Loucy (cell line): ENCODE data around the gene KCNIP3.

Source experiments
- H2AFZ ChIP-seq: fragments of 200-600 bp; sonication (generic); 2 replicates; pipeline ENCODE4 v1.6.0; 2016; ENCODE audit warnings: antibody characterized with exemption, mild to moderate bottlenecking, low read length, moderate library complexity
- H3F3A ChIP-seq: fragments of 200-600 bp; 2 replicates; pipeline ENCODE4 v1.6.0; 2016; ENCODE audit warnings: antibody characterized with exemption, low read depth, mild to moderate bottlenecking
- H3K27me3 ChIP-seq: fragments of 200-600 bp; sonication (generic); 2 replicates; pipeline ENCODE4 v1.6.1; 2014; ENCODE audit warnings: low read length, mild to moderate bottlenecking; ENCODE audit not compliant: insufficient read depth, poor library complexity, severe bottlenecking
- H3K36me3 ChIP-seq: fragments of 200-600 bp; sonication (generic); 2 replicates; pipeline ENCODE4 v1.6.1; 2016; ENCODE audit warnings: low read length; ENCODE audit not compliant: insufficient read depth
- H3K4me1 ChIP-seq: fragments of 200-600 bp; sonication (generic); 2 replicates; pipeline ENCODE4 v1.5.1; 2014; ENCODE audit warnings: low read length, mild to moderate bottlenecking; ENCODE audit not compliant: insufficient read depth, poor library complexity, severe bottlenecking
- H3K4me2 ChIP-seq: fragments of 200-600 bp; sonication (generic); 2 replicates; pipeline ENCODE4 v1.6.0; 2014; ENCODE audit warnings: antibody characterized with exemption, low read length, low read depth, mild to moderate bottlenecking; ENCODE audit not compliant: poor library complexity, severe bottlenecking
- H3K4me3 ChIP-seq: fragments of 200-600 bp; sonication (generic); 2 replicates; pipeline ENCODE4 v1.5.1; 2014; ENCODE audit warnings: low read length, mild to moderate bottlenecking, mixed read lengths; ENCODE audit not compliant: poor library complexity, severe bottlenecking
- H3K79me2 ChIP-seq: fragments of 200-600 bp; sonication (generic); 2 replicates; pipeline ENCODE4 v1.6.1; 2014; ENCODE audit warnings: low read length; ENCODE audit not compliant: insufficient read depth
- H3K9ac ChIP-seq: fragments of 200-600 bp; sonication (generic); 2 replicates; pipeline ENCODE4 v1.6.0; 2014; ENCODE audit warnings: mild to moderate bottlenecking, low read depth, low read length, moderate library complexity; ENCODE audit not compliant: poor library complexity, severe bottlenecking
- H3K9me2 ChIP-seq: fragments of 200-600 bp; sonication (generic); replicated peaks from 2 replicates; pipeline ENCODE4 v1.6.1; 2016; ENCODE audit warnings: low read depth, low read length, mixed read lengths
- H3K9me3 ChIP-seq: fragments of 200-600 bp; sonication (generic); 2 replicates; pipeline ENCODE4 v1.6.1; 2014; ENCODE audit warnings: mild to moderate bottlenecking, antibody characterized with exemption, low read length, low read depth; ENCODE audit not compliant: insufficient read depth
- H4K20me1 ChIP-seq: fragments of 200-600 bp; sonication (generic); 2 replicates; pipeline ENCODE4 v1.6.0; 2014; ENCODE audit warnings: antibody characterized with exemption, low read length, mild to moderate bottlenecking; ENCODE audit not compliant: insufficient read depth, poor library complexity, severe bottlenecking
- CTCF ChIP-seq: fragments of 200-600 bp; sonication (generic); conservative IDR thresholded peaks from 2 replicates; pipeline ENCODE4 v1.5.1; 2014; ENCODE audit warnings: mild to moderate bottlenecking, antibody characterized with exemption, low read length
- EZH2phosphoT487 ChIP-seq: fragments of 200-600 bp; IDR thresholded peaks from 2 replicates; pipeline ENCODE4 v1.6.1; 2018; ENCODE audit warnings: antibody characterized with exemption, mild to moderate bottlenecking, moderate library complexity, borderline replicate concordance

Gene KCNIP3

GRCh38 chr2:95386031-95386430 lies 88.9 kb downstream of the KCNIP3 start:
- TF ChIP-seq CTCF (no peak), EZH2phosphoT487 (no peak)
- no peaks in the 10 kb centered on the region for H3F3A ChIP-seq
- no peak overlapping the region for H3K4me3 ChIP-seq
- H3K4me2 ChIP-seq, result no peak overlapping the region
- no peaks in the 10 kb centered on the region for H3K4me1 ChIP-seq
- H3K9me2 ChIP-seq, result no peaks in the 10 kb centered on the region
- no peaks in the 10 kb centered on the region for H4K20me1 ChIP-seq
- H3K36me3 ChIP-seq, result no peaks in the 10 kb centered on the region
- no peaks in the 10 kb centered on the region for H3K9me3 ChIP-seq
- no peaks in the 10 kb centered on the region for H3K27me3 ChIP-seq
- no peaks in the 10 kb centered on the region for H3K79me2 ChIP-seq
- H3K9ac ChIP-seq, result no peak overlapping the region
- H2AFZ ChIP-seq, result no peak overlapping the region

GRCh38 chr2:95387358-95387757 lies 90.2 kb downstream of the KCNIP3 start:
- Histone ChIP-seq H3K9ac (no peak overlapping the region), H3K36me3 (no peaks in the 10 kb centered on the region), H3F3A (no peaks in the 10 kb centered on the region), H3K4me1 (no peaks in the 10 kb centered on the region), H3K9me3 (no peaks in the 10 kb centered on the region), H3K79me2 (no peaks in the 10 kb centered on the region), H4K20me1 (no peaks in the 10 kb centered on the region), H3K27me3 (no peaks in the 10 kb centered on the region), H3K4me2 (no peak overlapping the region), H2AFZ (no peak overlapping the region), H3K4me3 (no peak overlapping the region), H3K9me2 (no peaks in the 10 kb centered on the region)
- no peak for TF ChIP-seq EZH2phosphoT487
- no peak for TF ChIP-seq CTCF

GRCh38 chr2:95388091-95388692 lies 91.0 kb downstream of the KCNIP3 start:
- Histone ChIP-seq H3K27me3 (no peaks in the 10 kb centered on the region), H3K9me2 (no peaks in the 10 kb centered on the region), H3K36me3 (no peaks in the 10 kb centered on the region), H3K4me1 (no peaks in the 10 kb centered on the region), H3K4me3 (no peak overlapping the region), H3F3A (no peaks in the 10 kb centered on the region), H3K4me2 (no peak overlapping the region), H2AFZ (no peak overlapping the region), H3K9me3 (no peaks in the 10 kb centered on the region), H3K79me2 (no peaks in the 10 kb centered on the region), H3K9ac (no peak overlapping the region), H4K20me1 (no peaks in the 10 kb centered on the region)
- no peak for TF ChIP-seq EZH2phosphoT487
- no peak for TF ChIP-seq CTCF
